CD4-positive, alpha-beta T cell treated with Interleukin-17A for 4 hours (primary cell): ENCODE data around the gene ANKS4B.
"Not testable (repeated sequence)": the region's sequence is repeated elsewhere in the genome, so short reads cannot be mapped to it uniquely, and the experiment has no call there.

Experiments
- DNase-seq: peaks from one replicate; pipeline ENCODE4 v3.0.0-alpha.2; 2020; ENCODE audit warnings: mixed read lengths

Gene ANKS4B

DNA sequence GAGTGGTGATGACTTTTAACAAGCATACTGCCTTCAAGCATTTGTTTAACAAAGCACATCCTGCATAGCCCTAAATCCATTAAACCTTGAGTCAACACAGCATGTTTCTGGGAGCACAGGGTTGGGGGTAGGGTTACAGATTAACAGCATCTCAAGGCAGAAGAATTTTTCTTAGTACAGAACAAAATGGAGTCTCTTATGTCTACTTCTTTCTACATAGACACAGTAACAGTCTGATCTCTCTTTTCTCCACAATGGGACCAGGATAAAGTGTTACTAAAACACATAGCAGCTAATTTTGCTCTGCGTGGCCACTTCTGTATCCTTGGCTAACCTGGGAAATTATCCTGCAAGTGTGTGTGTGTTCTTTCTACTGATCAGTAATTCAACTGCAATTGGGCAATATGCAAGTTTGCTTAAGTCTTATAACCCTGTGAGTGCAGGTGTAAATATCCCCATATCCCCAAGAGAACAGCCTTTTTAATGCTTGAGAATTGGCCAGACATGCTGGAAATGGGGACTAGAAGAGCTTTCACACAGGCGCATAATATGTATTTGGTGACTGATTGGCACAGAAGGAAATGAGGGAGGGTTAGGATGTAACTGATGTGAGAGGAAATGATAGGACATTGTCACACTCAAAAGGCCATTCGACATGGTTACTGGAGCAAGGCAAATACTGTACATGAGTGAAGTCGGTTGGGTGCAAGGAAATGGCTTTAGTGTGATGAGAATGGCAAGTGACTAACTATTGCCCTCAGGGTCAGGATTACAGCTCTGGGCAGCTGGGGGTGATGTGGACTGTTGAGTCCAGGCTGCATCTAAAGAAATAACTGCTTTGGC, 10.8 kb upstream of the ANKS4B start:
- DNase-seq = no peak

DNA sequence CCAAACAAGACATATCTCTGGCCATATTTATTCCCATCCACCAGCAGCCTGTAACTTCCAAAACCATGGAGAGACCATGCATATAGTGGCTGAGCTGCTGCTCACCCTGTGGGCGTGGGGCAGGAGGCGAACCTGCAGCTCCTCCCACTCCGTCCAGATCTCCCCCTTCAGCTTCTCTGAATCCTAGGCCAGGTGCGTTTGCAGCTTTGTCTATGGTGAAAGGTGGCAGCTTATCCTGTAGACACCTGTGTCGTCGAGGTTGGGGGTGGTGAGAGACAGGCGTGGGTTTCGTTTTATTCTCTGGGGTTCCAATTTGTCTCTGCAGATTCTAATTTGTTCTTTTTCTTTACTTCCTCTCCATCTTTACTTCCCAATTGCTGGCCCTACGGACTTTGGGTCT, 9.7 kb upstream of the ANKS4B start:
- no peak for DNase-seq

DNA sequence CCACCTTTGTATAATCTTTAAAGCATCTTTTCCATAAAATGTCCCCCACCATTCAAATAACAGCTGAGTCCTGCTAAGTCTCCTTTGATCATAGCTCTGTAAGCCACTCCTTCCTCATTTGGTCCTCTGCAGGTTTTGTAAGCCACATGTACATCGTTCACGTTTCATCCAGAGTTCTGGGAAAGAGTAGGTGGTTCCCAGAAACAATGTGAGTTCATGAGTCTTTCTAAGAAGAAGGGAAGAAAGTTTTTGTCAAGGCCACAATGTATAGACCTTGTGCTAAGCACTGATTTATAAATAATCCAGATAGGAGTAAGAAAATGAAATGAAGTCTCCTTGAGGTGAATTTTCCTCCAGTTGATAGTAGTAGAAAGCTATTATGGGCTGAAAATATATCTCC, 8.7 kb upstream of the ANKS4B start:
- no peak for DNase-seq

DNA sequence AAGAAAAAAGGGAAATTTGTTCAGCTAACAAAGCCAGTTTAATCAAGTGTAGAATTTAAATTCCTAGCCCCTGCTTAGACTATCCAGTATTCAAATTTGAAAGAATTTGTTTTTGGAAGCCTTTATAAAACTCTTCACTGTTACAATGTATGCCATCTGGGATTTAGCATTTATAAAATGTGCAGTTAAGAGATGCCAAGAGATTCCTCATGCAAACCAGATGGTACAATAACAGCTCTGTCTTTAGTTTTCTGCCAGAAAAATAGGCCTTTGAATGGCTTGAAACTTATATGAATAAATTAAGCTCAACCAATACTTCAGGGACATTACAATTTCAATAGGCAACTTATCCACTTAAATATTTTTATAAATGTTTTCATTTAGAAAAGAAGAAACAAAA, 6.8 kb upstream of the ANKS4B start:
- no peak for DNase-seq

DNA sequence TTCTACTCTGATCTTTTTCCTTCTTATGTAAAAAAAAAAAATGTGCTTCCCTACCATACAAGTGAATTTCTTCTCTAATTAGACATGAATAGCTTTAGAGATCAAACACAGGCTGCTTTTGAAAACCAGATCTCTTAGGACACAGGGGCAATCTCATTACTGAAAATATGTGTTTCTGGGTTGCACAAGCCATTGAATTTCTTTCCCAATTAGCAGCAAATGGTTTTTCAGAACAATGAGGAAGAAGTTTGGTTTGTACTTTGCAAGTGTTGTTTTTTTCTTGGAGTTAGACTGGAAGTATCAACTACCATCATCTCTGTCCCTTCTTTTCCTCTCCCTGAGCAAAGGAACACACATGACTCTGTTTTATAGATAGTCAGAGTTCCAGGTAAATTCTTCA, 5.6 kb upstream of the ANKS4B start:
- no peak for DNase-seq

DNA sequence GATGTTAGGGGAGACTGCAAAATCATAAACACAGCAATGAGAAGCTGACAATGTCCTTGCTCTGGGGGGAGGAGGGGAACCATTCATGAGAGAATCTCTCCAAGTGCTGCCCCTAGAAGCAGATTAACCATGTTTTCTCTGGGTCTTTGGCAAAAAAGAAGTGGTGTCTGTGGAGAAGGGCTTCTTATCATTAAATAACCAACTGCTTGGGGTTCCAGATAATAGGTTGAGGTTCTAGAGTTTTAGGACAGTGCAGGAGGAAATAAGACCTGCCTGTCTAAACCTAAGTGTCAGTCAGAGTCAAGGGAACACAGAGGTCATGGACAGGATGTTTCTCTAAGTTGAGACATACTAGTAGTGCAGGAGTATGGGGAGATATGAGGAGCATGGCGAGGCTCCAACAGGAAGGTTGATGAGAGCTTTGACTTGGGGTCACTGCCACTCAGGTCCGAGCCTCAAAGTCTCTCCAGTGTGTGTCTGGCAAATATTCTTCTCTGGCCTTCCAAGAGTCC, 5.1 kb upstream of the ANKS4B start:
- no peak for DNase-seq

DNA sequence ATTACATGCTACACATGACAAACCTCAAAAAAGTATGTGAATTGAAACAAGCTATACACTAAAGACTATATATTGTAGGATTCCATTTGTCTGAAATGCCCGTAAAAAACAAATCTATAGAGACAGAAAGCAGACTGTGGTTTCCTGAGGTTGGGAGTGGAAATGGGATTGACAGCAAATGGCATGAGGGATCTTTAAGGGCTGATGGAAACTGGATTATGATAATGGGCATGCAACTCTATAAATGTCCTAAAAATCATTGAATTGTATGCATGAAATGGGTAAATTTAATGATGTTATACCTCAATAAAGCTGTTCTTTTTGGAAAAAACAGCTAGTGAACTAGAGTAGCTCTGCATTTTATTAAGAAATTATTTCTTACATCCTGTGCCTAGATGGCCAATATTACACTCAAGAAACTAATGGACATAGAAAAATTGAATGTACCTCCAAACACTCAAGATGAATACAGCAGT, 416 bp upstream of the ANKS4B start:
- no peak for DNase-seq

DNA sequence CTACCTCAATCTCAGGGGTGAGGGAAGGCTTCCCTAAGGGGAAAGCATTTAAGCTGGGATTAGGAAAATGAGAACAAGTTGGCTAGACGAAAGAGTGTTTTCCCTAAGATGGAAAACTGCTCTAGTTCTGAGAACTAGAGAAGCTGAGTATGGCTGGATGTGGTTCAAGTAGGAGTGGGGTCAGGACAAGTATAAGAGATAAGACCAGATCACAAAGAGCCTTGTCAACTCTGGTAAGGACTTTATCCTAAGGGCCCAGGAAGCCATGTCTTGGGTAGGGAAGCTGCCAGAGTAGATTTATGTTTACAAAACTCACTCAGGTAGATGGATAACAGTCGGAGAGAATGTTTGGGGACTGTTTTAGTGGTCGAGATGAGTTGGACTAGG, 1.7 kb downstream of the ANKS4B start:
- no peak for DNase-seq

DNA sequence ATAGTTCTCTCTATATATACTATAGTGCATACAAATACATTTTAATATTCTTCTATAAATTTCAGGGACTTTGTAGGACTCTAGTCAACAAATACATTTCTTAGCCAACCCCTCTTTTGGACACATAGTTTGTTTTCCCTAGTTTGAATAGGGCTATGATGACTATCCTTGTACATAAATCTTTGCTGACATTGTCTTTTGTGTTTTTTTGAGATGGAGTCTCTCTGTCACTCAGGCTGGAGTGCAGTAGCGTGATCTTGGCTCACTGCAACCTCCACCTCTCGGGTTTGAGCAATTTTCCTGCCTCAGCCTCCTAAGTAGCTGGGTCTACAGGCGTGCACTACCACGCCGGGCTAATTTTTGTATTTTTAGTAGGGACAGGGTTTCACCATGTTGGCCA, 3.3 kb downstream of the ANKS4B start:
- DNase-seq = no peak

DNA sequence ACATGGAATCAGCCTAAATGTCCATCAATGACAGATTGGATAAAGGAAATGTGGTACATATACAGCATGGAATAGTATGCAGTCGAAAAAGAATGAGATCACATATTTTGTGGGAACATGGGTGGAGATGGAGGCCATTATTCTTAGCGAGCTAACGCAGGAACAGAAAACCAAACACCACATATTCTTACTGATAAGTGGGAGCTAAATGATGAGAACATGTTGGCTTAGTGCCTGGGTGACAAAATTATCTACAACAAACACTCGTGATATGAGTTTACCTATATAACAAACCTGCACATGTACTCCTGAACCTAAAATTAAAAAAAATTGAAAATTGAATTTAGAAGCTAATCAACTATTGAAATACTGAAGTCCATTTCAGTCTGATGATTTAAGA, 6.1 kb downstream of the ANKS4B start:
- no peak for DNase-seq

DNA sequence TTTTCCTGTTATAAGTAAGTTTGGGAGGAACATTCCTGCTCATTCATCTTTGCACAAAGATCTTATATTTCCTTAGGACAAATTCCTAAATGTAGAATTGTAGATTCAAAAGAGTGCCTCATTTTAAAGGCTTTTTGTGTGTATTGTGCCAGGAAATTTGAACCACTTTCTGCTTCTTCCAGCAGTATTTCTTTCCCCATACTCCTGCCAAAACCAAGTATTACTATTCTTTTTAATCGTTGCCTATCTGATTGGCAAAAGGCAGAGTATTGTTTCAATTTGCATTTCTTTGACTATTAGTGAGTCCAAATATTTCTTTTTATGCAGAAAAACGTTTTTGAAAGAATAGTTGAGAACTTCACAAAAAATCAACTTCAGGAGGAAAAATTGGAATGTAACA, 9.3 kb downstream of the ANKS4B start:
- DNase-seq = no peak

DNA sequence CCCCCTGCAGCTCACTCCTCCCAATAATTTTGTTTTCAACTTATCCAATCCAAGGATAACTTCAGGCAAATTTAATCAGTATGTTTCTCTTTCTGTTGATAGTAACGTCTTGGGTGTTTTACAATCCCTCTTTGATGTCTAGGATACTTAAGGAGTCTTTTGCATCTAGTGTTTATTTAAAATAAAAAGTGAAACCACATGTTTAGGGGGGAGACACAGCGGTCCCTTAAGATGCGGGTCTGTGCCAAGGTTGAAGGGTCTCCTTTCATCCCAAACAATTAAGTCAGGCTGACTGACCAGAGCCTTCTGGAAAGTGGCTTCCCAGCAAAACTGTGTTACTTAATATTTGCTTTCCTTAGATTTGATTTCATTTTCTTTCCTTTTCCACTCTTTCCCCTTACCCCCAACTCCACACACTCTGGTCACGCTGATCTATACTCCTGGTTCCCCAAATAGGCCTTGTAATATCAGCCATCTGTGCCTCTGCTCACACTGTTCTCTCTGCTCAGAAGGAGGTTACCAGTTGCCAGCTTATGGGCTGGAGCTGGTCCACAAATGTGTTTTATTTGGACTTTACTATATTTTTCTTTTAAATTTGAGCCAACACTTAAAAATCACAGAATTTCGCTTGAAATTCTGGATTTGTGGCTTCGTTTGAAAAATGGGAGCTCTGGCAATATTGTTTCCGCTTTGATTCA, 11.2 kb downstream of the ANKS4B start:
- no peak for DNase-seq

DNA sequence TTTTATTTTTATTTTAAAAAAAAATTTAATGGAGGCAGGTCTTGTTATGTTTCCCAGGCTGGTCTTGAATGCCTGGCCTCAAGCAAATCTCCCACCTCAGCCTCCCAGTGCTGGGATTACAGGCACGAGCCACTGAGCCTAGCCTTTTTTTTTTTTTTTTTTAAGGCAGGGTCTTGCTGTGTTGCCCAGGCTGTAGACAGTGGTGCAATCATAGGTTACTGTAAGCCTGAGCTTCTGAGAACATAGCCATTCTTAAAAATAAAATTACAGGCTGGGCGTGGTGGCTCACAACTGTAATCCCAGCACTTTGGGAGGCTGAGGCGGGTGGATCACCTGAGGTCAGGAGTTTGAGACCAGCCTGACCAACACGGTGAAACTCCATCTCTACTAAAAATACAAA, 14.7 kb downstream of the ANKS4B start:
- DNase-seq = not testable (repeated sequence)

DNA sequence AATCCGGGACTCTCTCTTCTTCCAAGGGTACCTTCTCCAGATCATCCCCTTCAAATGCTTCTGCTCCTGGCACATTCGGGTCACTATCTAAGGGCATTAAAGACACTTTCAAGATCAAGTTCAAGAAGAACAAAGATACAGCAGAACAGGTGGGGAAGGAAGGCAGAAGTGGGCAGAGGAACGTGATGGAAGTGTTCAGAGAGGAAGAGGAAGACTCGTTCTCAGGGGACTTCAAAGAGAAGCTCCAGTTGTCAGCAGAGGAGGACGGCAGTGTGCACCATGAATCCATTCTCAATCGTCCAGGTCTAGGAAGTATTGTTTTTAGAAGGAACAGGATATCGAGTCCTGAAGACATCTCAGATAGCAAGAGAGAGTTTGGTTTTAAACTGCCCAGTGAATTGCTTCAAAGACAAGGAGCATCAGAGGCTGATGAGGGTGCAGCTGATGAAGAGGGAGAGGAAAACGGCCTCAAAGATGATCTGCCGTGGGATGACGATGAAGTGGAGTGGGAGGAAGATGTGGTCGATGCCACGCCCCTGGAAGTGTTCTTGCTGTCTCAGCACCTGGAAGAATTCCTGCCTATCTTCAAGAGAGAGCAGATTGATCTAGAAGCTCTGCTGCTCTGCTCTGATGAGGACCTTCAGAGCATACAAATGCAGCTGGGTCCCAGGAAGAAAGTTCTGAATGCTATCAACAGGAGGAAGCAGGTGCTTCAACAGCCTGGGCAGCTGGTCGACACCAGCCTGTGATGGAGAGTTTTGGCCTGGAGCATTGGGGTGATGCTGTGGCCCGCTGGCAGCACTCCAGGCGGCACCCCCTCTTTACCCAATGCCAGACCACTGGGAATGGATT, 16.8 kb downstream of the ANKS4B start:
- DNase-seq = no peak

DNA sequence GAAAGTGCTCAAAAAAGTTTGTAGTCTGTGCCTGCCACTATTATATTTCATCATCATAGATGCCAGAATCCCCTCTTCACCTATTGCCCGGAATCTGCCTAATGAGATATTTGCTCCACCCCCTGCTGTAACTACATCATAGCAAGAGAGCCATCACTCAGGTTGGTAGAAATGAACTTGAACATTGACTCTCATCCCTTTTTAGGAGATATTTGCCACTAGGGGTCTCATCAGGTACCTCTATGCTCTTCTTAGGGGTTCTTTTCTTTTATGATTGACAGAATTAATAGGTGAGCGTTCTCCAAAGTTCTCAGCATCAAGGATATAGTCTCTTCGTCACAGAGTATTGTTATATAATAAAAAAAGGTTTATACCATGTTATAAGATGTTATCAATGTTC, 20.0 kb downstream of the ANKS4B start:
- DNase-seq = no peak

DNA sequence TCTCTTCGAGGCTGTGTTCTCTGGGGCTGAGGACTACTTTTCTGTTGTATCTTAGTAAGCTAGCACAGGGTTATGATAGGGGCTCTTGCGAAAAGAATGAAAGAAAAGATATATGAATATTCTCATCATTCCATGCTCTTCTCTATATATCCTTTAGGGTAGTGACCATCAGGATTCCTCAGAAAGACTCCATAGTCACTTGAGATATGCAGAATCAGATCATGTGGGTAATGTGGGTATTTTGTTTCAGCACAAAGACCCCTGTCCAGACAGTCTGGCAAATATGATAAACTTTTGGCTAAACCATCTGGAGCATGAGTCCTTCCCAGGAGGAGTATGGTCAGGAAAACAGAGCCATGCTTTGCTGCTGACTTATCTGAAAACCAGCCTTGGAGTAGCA, 23.1 kb downstream of the ANKS4B start:
- DNase-seq = no peak

DNA sequence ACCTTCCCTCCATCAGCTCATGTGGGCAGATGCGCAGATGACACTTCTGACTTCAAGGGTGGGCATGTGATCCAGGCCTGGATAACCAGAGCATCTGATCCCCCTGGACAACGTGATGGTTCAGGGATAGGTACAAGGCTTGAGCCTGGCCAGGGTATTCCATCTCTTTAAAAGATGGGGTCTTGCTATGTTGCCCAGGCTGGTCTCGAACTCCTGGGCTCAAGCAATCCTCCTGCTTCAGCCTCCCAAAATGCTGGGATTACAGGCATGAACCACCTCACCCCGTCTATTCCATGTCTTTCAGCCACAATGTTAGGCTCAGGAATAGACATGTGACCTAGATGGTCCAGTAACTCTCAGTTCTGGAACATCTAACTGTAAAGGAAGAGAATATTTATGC, 23.8 kb downstream of the ANKS4B start:
- no peak for DNase-seq

DNA sequence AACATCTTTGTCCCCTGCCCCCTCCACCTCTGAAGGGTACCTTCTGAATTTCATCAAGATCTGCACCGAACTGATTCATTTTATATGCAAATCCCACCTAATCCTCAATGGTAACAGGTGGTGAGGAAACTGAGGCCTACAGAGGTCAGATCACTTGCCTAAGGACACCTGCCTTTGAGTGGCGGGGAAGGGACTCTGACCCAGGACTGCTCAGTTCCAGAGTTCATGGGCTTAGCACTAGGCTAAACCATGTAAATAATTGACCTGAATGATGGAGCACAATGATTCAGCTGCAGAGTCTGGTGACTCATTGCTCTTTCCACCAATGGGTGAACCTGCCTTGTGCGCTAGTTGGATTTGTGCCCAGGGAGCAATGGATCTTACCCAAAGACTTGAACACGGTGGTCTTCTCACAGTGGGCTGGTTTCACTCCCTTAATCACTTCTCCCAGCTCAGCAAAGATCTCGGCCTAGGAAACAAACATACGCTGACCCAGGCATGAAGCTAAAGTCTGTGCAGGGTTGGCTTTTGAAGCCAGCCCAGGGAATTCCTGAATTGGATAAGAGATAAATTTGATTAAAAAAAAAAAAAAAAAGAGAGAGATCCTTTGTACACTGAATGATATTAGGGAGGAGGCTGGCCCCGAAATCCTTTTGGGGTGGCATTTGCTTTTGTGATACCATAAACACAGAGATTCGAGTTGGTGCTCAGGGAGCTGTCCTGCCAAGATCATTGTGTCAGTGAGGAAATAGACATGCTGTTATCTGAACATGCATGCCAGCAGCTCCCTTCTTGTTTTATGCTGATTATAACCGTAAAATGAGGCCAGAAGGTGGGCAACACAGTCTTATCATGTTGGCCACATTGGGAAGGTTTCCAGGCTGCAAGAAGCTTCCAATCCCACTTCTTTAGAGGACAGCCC, 27.6 kb downstream of the ANKS4B start:
- DNase-seq = no peak

DNA sequence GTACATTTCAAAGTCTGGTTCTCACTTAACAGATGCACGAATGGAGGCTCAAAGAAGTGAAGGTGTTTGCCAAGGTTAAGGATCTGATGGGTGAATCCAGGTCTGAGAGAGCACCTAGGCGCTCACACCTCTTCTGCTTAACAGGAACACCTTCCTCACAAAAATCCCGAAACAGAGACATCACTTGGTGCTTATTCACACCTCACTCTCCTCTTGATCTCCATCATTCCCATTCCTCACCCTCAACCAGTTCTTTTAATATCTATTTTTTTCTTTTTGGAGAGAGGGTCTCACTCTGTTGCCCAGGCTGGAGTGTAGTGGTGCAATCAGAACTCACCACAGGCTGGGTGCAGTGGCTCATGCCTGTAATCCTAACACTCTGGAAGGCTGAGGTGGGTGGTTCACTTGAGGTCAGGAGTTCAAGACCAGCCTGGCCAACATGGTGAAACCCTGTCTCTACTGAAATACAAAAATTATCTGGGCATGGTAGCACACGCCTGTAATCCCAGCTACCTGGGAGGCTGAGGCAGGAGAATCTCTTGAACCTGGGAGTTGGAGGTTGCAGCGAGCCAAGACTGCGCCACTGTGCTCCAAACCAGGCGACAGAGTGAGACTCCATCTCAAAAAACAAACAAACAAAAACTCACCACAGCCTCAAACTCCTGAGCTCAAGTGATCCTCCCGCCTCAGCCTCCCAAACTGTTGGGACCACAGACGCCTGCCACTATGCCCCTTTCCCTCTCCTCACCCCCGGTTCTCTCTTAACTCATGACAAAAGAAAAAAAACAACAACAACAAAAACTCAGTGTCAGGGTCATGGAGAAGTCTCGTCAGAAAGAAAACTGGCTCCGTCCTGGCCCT, 29.5 kb downstream of the ANKS4B start:
- no peak for DNase-seq

DNA sequence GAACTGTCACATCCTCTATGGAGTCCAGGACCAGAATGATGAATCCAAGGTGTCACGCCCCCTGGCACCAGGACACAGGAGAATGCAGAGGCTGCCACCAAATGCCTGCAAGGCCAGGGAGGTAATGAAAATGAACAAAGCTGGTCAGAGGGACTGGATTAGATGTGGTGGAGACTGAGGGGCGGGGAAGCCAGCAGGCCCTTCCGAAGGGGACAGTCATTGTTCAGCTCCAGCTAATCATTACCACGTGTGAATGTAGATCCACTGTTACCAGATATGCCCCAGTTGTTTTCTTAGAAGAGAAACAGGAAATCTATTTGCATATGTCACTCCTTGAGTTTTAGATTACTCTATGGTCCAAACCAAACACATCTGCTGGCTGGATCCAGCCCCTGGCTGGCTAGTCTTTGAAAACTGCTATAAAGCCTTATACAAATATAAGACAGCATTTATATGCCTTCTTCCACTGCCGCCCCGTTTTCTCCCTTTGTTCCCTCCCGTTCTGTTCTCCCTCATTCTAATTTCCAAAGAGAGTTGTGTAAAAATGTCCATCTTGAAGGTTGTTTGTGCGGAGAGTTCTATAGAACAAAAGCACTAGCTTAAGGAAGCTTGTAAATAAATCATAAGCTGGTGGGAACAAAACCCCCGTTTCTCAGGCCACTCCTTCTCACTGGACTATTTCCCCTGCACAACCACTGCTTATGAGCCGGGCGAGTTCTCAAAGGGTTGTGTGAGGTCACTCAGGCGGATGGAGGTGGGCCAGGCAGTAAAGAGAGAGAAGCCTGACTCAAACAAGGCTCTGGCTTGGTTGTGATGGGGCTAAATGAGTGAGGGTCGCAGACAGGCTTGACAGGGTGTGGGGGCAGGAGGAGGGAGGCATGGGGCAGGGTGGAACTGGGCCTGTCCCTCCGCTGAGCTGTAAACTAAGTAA, 30.4 kb downstream of the ANKS4B start:
- no peak for DNase-seq
